PC-3 (cell line): ENCODE results near the gene AGTPBP1.

ENCODE experiments used
- EZH2 ChIP-seq: fragments of 300-600 bp; sonication (generic); IDR thresholded peaks from one replicate; pipeline ENCODE4 v1.6.1; 2017; ENCODE audit warnings: antibody characterized with exemption, mild to moderate bottlenecking, low read length; ENCODE audit not compliant: unreplicated experiment
- EZH2phosphoT487 ChIP-seq: fragments of 300-600 bp; sonication (generic); IDR thresholded peaks from 2 replicates; pipeline ENCODE4 v1.6.1; 2018; ENCODE audit warnings: mild to moderate bottlenecking, antibody characterized with exemption, low read length, borderline replicate concordance
- TF ChIP-seq, protein P1 (sequence below): fragments of 300-600 bp; sonication (generic); conservative IDR thresholded peaks from 2 replicates; pipeline ENCODE4 v1.5.1; 2017; ENCODE audit warnings: antibody characterized with exemption, low read depth, mild to moderate bottlenecking, low read length

DNA sequence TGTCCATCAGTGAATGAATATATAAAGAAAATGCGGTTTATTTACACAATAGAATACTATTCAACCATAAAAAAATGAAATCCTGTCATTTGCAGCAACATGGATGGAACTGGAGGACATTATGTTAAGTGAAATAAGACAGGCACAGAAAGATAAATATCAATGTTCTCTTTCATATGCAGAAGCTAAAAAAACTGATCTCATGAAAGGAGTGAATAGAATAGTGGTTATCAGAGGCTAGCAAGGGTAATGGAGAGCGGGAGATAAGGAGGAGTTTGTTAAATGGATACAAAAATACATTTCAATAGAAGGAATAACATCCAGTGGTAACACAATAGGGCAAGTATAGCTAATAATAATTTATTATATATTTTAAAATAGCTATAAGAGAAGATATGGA, 65.0 kb downstream of the AGTPBP1 start:
- TF ChIP-seq, protein P1, sequence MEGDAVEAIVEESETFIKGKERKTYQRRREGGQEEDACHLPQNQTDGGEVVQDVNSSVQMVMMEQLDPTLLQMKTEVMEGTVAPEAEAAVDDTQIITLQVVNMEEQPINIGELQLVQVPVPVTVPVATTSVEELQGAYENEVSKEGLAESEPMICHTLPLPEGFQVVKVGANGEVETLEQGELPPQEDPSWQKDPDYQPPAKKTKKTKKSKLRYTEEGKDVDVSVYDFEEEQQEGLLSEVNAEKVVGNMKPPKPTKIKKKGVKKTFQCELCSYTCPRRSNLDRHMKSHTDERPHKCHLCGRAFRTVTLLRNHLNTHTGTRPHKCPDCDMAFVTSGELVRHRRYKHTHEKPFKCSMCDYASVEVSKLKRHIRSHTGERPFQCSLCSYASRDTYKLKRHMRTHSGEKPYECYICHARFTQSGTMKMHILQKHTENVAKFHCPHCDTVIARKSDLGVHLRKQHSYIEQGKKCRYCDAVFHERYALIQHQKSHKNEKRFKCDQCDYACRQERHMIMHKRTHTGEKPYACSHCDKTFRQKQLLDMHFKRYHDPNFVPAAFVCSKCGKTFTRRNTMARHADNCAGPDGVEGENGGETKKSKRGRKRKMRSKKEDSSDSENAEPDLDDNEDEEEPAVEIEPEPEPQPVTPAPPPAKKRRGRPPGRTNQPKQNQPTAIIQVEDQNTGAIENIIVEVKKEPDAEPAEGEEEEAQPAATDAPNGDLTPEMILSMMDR, result no peak
- TF ChIP-seq EZH2phosphoT487 (no peak), EZH2 (no peak)
